Glomerular visceral epithelial cell (primary cell): Measurements from ENCODE around the gene LITAFD.

Experiments used
- DNase-seq: peaks from one replicate; pipeline ENCODE4 v3.0.0-alpha.2; 2016; ENCODE audit errors: extremely low spot score

LITAFD gene

DNA sequence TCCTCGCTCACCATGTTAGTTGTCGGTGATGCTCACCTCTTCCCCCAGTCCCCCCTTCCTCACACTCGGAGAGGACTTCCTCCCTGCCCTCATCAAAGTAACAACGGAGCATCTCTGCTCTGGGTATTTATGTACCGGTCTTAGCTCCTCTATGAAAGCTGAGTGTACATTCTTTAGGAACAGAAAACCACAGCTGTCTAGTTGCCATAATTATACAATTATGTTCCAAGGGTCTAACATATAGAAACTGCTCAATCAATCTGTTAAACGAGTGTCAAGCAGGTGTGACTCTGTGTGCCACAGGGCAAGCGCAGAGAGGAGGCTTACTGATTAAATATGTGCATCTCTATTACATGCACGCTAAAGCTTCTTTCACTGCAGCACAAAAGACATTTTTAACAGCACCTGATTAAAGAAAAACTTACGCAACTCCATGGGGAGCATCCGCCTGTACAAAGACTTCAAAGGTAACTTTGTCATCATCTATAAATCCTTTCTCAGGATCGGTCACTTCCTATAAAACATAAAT, 37.8 kb downstream of the LITAFD start:
- DNase-seq: no peak

DNA sequence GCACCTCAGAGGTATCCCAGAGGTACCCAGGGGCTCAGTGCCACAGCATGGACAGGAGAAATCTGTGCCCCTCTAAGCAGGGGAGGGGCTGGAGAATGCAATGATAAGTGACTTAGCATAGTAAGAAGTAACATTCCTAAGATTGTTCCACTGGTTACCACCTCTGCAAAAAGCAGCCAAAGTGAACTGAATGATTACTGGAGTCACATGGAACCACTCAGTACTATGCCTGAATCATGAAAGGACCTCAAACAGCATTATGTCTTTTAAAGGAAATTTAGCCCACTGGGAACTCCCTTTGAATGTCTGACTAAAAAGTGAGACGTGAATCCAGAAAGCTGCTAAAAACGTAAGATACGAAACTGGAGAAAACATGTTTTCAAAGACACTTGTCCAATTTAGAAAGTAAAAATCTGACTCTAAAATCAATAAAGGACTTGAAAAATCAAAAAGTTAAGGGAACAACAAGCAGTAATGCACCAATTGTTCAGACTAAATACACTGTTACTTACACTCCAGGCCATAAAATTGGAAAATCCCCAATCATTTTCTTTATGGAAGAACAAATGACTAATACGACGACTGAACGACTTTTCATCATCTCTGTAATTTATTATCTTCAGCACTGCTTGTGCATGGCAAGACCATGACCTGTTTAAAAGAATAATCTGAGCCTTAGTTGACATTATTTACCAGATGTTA, 38.6 kb downstream of the LITAFD start:
- no peak for DNase-seq

DNA sequence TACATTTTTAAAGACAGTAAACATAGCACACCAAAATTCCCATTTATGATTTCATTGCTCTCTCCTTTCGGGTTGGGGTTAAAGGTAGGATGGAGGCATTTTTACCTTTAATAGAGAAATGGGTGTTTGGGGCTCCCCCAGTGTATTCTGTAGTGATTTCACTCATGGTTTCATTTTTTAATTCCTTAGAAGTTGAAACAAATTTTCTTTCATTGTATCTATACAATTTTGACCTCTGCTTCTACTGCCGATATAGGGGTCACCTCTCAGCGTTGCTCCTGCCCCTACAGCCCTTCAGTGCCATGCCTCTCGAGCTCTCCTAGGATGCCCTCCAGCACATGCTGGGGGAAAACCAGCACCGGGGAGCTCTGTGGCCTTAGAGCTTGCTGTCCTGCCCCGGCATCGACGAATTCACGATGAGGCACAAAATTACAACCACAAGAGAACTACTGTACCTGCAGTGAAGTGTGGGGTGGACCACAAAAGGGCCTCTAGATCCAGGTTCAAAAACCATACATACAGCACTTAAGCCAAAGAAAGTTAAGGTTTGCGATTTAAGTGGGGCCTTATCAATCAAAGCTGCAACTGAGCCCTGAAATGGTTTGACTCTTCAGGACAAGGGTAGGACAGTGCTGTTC, 39.3 kb downstream of the LITAFD start:
- DNase-seq: no peak

GRCh38 chr16:8923199-8923598, 41.0 kb downstream of the LITAFD start:
- DNase-seq: no peak

GRCh38 chr16:8924214-8924613, 42.1 kb downstream of the LITAFD start:
- no peak for DNase-seq

DNA sequence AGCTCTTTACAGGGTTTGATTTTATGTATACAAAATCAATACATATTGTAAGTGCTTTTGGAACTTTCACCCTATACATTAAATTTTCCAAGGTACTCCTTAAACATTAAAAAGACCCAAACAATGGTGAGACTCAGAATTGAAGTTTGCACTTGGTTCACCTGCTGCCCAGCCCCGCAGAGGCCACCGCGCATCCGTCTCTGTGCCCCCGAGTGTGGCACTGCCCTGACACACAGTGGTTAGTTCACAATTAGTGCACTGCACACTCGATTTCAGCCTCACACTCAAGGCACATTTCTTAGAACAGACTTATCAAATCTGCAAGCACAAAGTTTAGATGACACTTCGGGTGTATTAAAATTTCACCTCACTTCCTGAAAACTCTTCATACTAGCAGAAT, 43.3 kb downstream of the LITAFD start:
- no peak for DNase-seq

GRCh38 chr16:8926827-8927226, 44.7 kb downstream of the LITAFD start:
- DNase-seq: no peak

DNA sequence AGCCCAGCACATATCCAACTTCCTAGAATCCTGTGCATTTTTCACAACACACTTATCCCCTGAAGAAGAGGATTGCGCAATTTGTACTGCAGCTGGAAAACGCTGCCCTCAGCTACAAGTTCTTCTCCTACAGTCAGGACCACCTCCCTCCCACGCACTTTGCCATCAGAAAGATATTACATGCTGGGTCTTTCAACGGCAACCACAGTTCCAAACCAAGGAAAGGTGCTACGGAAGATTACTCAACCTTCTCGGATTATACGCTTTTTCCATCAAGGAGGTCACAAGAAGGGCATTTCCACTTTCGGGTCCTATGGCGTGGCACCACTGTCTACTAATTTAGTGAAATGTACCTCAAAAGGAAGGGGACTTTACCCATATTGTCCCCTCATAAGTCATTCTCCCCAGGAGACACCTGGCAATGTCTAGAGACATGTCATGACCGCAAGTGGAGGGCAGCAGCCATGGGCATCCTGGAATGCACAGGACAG, 46.4 kb downstream of the LITAFD start:
- no peak for DNase-seq

- DNase-seq: no peak
These were observed 47.1 kb downstream of the LITAFD start for GRCh38 chr16:8929086-8929748.

GRCh38 chr16:8931859-8932258, 49.7 kb downstream of the LITAFD start:
- peak; percentile 13 for DNase-seq

DNA sequence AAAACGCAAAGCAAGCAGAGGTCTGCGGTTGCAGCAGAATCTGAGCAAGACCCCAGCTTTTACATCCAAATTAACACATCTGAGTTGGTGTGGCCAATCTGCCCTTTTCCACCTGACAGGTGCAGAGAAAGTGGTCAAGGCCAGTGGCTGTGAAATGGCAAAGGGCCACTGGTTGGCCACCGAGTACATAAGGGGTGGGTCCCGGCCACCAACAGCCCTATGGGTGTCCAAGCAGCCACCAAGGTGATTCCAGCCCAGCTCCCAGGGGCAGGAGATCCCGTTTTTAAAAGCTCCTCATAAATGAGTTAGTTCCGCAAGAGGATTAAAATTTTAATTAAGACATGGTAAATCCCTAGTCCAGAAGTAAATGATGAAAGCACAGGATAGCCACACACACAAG, 52.5 kb downstream of the LITAFD start:
- no peak for DNase-seq
